ENCODE results near the gene TTC7B. TPM values are rescaled to one million over a fixed set of nuclear protein-coding genes. Genes with fewer than 3 reads are reported as not detected.

Gene TTC7B
- total RNA-seq, 2 experiments from 2014 or later, result 5.6 to 6.5 TPM

DNA sequence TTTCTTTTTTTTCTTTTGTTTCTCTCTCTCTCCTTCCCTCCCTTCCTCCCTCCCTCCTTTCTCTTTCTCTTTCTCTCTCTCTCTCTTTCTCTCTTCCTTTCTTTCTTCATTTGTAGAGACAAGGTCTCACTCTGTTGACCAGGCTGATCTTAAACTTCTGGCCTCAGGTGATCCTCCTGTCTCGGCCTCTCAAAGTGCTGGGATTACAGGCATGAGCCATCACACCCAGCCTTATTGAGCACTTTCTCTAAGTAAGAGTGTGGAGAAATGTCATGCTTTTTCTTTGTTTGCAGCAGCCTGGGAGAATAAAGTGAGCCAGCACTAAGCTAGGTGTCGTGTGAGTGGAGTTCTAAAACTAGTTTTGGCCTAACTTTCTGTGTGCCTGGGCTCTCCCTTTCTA lies 74.0 kb downstream of the TTC7B start:
- CTCF ChIA-PET, result interaction anchor here (0.7 kb wide), 1 partner anchor 10 kb away, joined by 3 read pairs; no protein-coding TSS in a partner anchor
- Mint-ChIP-seq H3K4me3 (no peak overlapping the region), H3K27me3 (ENCODE audit: low read depth) (no peaks in the 10 kb centered on the region), H3K9me3 (no peaks in the 10 kb centered on the region), H3K4me1 (ENCODE audit: low read depth) (no peaks in the 10 kb centered on the region), H3K36me3 (ENCODE audit: low read depth) (no peaks in the 10 kb centered on the region), H3K27ac (no peak overlapping the region)
- DNase-seq, result no peak
- intact Hi-C loops (cut with micrococcal nuclease), result no loop called here

DNA sequence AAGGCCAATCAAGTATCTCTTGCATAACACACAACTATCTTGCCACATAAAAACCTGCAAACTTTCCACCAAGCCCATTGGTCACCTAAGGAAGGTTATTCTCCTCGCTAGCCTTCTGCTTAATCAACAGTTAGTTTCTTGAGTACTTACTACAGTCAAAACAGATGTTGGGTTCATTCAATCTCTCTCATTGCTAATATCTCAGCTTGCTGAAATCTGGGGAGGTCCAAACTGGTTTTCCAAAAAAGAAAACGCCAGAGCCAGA lies 74.6 kb downstream of the TTC7B start:
- no peak for DNase-seq
- H3K27ac Mint-ChIP-seq, result no peak overlapping the region
- no peaks in the 10 kb centered on the region for H3K27me3 Mint-ChIP-seq (ENCODE audit: low read depth)
- H3K36me3 Mint-ChIP-seq (ENCODE audit: low read depth), result no peaks in the 10 kb centered on the region
- H3K4me3 Mint-ChIP-seq, result no peak overlapping the region
- H3K4me1 Mint-ChIP-seq (ENCODE audit: low read depth), result no peaks in the 10 kb centered on the region
- intact Hi-C loops (cut with micrococcal nuclease), result no loop called here
- no peaks in the 10 kb centered on the region for H3K9me3 Mint-ChIP-seq
- CTCF ChIA-PET, result no interaction called here

DNA sequence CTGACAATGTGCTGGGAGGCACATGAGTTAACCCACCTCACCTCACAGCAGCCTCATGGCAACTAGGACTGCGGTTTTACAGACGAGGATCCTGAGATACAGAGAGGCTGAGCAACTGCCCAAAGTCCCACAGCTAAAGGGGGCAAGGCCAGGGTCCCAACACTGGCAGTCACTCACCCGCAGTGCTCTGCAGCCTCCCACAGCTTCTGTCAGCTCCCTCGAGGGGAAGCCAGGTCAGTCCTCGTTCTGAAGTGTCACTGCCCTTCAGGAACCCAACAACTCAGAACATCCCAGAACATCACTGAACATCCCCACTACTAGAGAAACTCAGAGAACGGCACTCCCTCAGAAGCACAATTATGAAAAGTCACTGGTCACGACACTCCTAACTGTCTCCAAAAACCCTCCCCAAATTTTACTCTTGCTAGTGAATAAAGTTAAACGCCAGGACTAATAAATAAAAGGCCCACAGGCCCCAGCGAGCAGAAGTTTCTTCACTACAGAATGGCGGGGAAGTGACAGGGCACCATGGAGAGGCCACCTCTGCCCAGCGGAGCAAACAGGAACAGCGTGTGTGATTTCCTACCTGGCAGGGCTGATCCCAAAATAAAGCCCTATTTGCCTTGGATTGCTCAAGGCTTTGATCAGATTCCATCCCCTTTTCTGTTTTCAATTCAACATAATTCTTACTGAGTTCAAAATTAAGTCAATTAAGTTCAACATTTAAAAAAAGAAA lies 75.1 kb downstream of the TTC7B start:
- no peaks in the 10 kb centered on the region for H3K9me3 Mint-ChIP-seq
- no peaks in the 10 kb centered on the region for H3K4me1 Mint-ChIP-seq (ENCODE audit: low read depth)
- intact Hi-C loops (cut with micrococcal nuclease), result no loop called here
- H3K27ac Mint-ChIP-seq, result no peak overlapping the region
- CTCF ChIA-PET, result no interaction called here
- no peak overlapping the region for H3K4me3 Mint-ChIP-seq
- no peaks in the 10 kb centered on the region for H3K36me3 Mint-ChIP-seq (ENCODE audit: low read depth)
- no peaks in the 10 kb centered on the region for H3K27me3 Mint-ChIP-seq (ENCODE audit: low read depth)
- DNase-seq, result no peak

DNA sequence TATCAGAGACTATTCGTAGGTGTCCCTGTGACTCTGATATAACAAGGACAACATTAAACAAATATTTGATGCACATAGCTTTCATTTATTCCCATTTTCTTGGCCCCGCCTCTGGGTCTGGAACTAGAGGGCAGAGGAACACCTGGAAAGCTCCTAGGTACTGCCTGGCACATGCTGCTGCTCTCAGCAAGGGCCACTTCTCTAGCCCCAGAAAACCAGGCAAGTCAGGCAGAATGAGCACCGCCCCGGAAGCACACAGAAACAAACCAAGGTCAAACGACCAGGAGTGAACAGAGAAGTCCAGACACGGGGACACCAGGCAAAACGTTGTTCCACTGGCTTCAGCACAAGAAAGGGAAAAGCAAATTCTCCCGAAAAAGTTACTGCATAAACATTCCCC lies 76.1 kb downstream of the TTC7B start:
- CTCF ChIA-PET, result no interaction called here

DNA sequence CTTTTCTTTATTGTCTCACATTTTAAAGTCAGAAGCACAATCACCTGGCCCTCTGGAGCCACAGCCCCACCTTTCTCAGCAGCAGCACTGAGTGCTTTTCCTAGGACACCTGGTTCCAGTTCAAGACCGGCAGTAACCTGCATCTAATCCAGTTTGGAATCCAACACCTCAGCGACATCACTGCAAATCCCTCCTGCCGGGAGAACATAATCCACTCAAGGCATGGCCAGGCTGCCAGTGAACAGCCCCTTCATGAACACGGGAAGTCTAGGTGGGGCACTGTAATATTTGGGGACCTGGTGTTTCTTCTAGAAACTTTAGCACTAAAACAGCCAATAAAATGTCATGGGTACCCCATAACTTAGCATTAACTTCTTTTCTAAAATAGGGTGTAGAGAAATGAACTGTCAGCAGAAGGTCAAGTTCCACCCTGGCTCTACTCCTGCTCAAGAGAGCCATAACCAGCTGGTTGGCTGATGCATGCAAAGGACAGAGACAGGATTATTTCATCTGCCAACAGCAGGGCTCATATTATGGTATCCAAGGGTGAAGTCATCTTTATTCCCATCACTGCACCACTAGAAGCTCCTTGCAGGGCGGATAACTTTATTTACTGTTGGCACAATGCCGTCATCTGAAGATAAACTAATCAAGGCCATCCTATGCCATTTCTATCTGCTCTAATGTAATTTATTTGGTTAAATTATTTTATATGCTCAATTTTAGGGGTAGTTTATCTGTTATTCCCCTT lies 76.7 kb downstream of the TTC7B start:
- H3K4me1 Mint-ChIP-seq (ENCODE audit: low read depth), result no peaks in the 10 kb centered on the region
- H3K4me3 Mint-ChIP-seq, result no peak overlapping the region
- no peaks in the 10 kb centered on the region for H3K36me3 Mint-ChIP-seq (ENCODE audit: low read depth)
- H3K9me3 Mint-ChIP-seq, result no peaks in the 10 kb centered on the region
- CTCF ChIA-PET, result no interaction called here
- DNase-seq, result no peak
- intact Hi-C loops (cut with micrococcal nuclease), result no loop called here
- no peaks in the 10 kb centered on the region for H3K27me3 Mint-ChIP-seq (ENCODE audit: low read depth)
- no peak overlapping the region for H3K27ac Mint-ChIP-seq

More for the DNA sequence above, 76.1 kb downstream of the TTC7B start:
- Mint-ChIP-seq H3K36me3 (ENCODE audit: low read depth) (no peaks in the 10 kb centered on the region), H3K27ac (no peak overlapping the region), H3K9me3 (no peaks in the 10 kb centered on the region), H3K4me1 (ENCODE audit: low read depth) (no peaks in the 10 kb centered on the region), H3K4me3 (no peak overlapping the region), H3K27me3 (ENCODE audit: low read depth) (no peaks in the 10 kb centered on the region)
- intact Hi-C loops (cut with micrococcal nuclease), result no loop called here
- no peak for DNase-seq

DNA sequence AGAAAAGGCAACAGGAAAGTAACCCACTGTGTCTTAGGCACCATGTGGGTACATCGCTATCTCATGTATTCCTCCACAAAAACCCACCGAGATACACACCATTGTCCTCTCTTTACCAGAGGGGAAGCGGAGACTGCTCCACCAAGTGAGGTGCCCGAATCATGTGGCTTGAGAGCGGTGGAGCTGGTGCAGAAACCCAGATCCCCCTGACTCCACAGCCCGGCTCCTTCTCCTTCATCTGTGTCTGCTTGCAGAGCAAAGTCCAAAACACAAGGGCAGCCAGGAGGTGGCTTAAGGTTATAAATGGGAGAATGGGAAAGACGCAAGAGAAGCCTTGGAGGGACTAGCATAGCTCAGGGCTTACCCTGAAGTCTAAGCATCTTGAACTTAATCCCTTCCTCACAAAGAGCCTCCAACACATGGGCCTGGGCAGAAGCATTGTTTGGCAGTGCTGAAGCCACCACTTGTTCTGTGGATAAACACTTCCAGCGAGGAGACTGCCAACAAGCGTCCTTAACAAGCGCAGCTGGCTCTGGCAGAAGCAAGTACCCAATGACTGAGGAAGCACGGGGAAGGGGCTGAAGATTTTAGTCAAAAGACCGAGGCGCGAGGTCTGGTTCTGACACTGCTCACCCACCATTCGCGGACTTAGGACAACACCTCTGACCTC lies 83.0 kb downstream of the TTC7B start:
- intact Hi-C loops (cut with micrococcal nuclease), result no loop called here
- Mint-ChIP-seq H3K36me3 (ENCODE audit: low read depth) (no peaks in the 10 kb centered on the region), H3K4me1 (ENCODE audit: low read depth) (no peaks in the 10 kb centered on the region), H3K9me3 (no peaks in the 10 kb centered on the region), H3K27ac (no peak overlapping the region), H3K4me3 (no peak overlapping the region), H3K27me3 (ENCODE audit: low read depth) (no peaks in the 10 kb centered on the region)
- no peak for DNase-seq
- CTCF ChIA-PET, result interaction anchor here (0.6 kb wide), 1 partner anchor 85 kb away, joined by 7 read pairs; no protein-coding TSS in a partner anchor

DNA sequence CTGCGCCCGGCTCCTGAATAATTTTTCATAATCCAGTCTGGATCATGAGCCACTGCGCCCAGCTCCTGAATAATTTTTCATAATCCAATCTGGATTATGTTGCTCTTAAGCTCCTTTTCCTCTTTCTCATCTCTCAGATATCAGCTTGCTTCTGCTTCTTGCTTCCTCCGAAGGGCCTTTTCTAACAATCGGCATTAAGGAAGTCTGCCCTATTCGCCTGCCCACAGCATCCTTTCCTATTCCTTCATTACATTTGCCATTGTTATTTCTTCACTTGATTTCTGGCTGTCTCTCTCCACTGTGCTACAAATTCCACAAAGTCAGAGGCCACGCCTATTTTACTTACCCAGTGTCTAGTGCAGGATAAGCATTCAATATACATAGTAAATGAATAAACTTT lies 83.5 kb downstream of the TTC7B start:
- CTCF ChIA-PET, result no interaction called here
- Mint-ChIP-seq H3K4me3 (no peak overlapping the region), H3K9me3 (no peaks in the 10 kb centered on the region), H3K27me3 (ENCODE audit: low read depth) (no peaks in the 10 kb centered on the region), H3K36me3 (ENCODE audit: low read depth) (no peaks in the 10 kb centered on the region), H3K4me1 (ENCODE audit: low read depth) (no peaks in the 10 kb centered on the region), H3K27ac (no peak overlapping the region)
- intact Hi-C loops (cut with micrococcal nuclease), result no loop called here
- DNase-seq, result no peak

DNA sequence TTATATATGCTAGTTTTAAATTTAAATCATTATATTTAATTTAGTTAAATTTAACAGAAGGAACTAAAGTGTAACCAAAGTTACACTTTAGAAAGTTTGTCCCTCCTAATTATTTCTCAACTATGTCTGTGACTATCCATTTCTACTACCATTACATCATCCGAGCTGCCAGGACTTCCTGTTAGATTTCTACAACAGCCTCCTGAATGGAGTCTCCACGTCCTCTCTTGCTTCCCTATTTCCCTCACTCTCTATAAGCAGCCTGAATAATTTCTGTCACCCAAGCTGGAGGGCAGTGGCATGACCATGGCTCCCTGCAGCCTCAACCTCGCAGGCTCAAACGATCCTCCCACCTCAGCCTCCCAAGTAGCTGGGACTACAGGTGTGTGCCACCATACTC lies 84.1 kb downstream of the TTC7B start:
- Mint-ChIP-seq H3K9me3 (no peaks in the 10 kb centered on the region), H3K27ac (no peak overlapping the region), H3K4me1 (ENCODE audit: low read depth) (no peaks in the 10 kb centered on the region), H3K4me3 (no peak overlapping the region), H3K36me3 (ENCODE audit: low read depth) (no peaks in the 10 kb centered on the region), H3K27me3 (ENCODE audit: low read depth) (no peaks in the 10 kb centered on the region)
- intact Hi-C loops (cut with micrococcal nuclease), result no loop called here
- DNase-seq, result no peak
- CTCF ChIA-PET, result no interaction called here

DNA sequence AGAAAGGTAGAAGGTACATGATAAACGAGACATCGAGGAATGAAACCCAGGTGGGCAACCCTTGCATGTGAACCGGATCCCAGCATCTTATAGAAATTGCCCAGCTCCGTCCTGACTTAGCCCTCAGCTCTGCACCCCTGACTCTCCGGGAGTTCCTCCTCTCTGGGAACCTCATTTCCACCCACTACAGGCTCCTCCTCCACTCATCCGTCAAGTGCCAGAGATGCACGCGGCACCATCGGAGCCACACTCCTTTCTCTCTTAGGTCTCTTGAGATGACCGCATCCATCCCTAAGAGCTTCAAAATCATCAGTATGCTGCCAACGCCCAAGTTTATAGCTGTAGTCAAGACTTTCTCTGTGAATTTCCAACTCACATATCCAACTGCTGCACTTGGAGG lies 84.7 kb downstream of the TTC7B start:
- no peak for DNase-seq
- intact Hi-C loops (cut with micrococcal nuclease), result no loop called here
- Mint-ChIP-seq H3K36me3 (ENCODE audit: low read depth) (no peaks in the 10 kb centered on the region), H3K27ac (no peak overlapping the region), H3K9me3 (no peaks in the 10 kb centered on the region), H3K4me3 (no peak overlapping the region), H3K27me3 (ENCODE audit: low read depth) (no peaks in the 10 kb centered on the region), H3K4me1 (ENCODE audit: low read depth) (no peaks in the 10 kb centered on the region)
- CTCF ChIA-PET, result interaction anchor here (1.3 kb wide), 1 partner anchor 26 kb away, joined by 4 read pairs; no protein-coding TSS in a partner anchor

DNA sequence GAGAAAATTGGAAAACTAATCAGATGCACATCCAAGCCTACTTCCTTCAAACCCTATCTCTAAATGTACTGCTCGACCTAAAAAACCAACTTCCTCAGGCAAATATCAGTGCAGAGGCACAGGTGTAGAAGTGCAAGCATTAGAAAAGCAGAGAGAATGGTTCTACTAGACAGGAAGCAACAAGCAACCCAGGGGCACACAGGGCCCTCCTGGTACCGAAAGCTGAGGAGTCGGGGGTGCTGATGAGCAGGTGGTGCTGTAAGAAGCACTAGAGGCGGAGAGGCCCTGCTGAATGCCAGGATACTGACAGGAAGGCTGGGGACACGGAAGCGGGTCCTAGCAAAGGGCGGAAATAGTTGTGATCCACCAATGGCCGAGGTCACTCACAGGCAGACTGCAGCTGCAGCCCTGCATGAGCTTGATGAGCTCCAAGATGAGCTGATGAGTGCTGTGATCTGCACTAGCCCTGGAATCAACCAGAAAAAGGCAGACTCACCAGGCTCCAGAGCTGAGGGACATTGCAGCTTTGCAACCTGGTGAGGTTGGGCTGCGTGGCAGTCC lies 85.9 kb downstream of the TTC7B start:
- Mint-ChIP-seq H3K36me3 (ENCODE audit: low read depth) (no peaks in the 10 kb centered on the region), H3K4me1 (ENCODE audit: low read depth) (no peaks in the 10 kb centered on the region), H3K27me3 (ENCODE audit: low read depth) (no peaks in the 10 kb centered on the region), H3K27ac (no peak overlapping the region), H3K9me3 (no peaks in the 10 kb centered on the region), H3K4me3 (no peak overlapping the region)
- DNase-seq, result no peak
- intact Hi-C loops (cut with micrococcal nuclease), result no loop called here
- CTCF ChIA-PET, result interaction anchor here (1.3 kb wide), 1 partner anchor 27 kb away, joined by 4 read pairs; no protein-coding TSS in a partner anchor

DNA sequence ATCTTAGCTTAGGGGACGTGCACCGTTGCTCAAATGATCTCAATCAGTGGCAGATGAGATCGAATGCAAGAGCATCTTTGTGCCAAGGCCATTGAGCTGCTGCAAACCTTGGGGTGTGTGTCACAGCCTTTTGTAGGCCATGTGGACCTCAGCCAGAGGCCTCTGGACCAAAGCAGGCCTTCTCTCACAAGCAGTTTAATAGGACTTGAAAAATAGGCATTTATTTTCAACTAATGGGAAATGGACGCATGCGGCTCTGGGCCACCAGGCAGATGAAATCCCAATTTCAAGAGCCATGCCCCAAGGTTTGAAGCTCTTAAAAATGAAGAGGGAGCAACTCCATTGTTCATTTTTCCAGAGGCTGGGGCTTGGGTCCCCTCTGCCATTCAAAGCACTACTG lies 87.3 kb downstream of the TTC7B start:
- H3K4me3 Mint-ChIP-seq, result no peak overlapping the region
- no peaks in the 10 kb centered on the region for H3K36me3 Mint-ChIP-seq (ENCODE audit: low read depth)
- no peaks in the 10 kb centered on the region for H3K9me3 Mint-ChIP-seq
- intact Hi-C loops (cut with micrococcal nuclease), result no loop called here
- CTCF ChIA-PET, result no interaction called here
- no peaks in the 10 kb centered on the region for H3K4me1 Mint-ChIP-seq (ENCODE audit: low read depth)
- no peaks in the 10 kb centered on the region for H3K27me3 Mint-ChIP-seq (ENCODE audit: low read depth)
- no peak overlapping the region for H3K27ac Mint-ChIP-seq
- no peak for DNase-seq

DNA sequence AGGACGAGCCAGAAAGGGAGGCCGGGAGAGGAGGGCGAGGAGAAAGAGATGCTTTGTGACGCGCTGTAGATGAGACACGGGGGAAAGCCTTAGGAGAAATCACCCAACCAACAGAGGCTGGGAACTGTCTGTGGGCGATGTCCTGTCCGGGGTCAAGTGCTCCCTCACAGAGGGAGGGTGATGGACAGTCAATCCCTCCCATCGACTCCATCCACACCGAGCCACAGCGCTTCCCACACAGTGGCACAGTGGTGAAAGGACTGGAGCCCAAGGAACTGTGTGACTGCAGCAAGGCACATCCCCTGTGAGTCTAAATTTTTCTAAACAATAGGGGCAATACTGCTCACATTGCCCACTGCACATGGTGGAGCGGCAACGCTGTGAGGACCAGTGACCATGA lies 89.1 kb downstream of the TTC7B start:
- CTCF ChIA-PET, result interaction anchor here (1.1 to 1.2 kb wide), 2 partner anchors 30 to 136 kb away, joined by 3 read pairs; no protein-coding TSS in a partner anchor
- no peak for DNase-seq
- Mint-ChIP-seq H3K4me1 (ENCODE audit: low read depth) (no peaks in the 10 kb centered on the region), H3K27ac (no peak overlapping the region), H3K27me3 (ENCODE audit: low read depth) (no peaks in the 10 kb centered on the region), H3K4me3 (no peak overlapping the region), H3K36me3 (ENCODE audit: low read depth) (no peaks in the 10 kb centered on the region), H3K9me3 (no peaks in the 10 kb centered on the region)
- intact Hi-C loops (cut with micrococcal nuclease), result no loop called here

All from activated naive CD4-positive, alpha-beta T cell treated with anti-CD3 and anti-CD28 coated beads for 36 hours (primary cell).